Measurements from ENCODE around the gene JSRP1. TPM values are rescaled to one million over a fixed set of nuclear protein-coding genes. Genes with fewer than 3 reads are reported as not detected.

The JSRP1 gene
- polyA plus RNA-seq, 2 of the 4 experiments (the other 2 are of a cell fraction), result 0.41 TPM; not detected in 1

DNA sequence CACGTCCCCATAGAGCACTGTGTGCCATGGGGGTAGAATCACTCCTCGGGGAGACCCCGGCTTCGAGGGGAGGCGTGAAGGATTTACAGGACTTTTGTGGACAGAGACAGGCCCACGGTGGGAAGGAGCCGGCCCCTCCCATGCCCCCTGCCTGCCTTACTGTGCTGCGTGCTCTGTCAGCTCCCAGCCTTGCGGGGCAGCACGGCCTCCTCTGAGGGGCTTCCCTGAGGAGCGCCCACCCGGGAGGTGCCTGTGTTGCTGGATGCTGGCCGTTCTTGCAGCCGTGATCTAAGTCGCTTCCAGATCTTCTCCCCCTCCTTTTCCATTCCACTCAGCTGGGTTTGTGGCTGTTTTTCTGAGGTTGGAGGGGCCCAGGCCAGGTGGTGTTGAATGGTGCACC is 49.2 kb downstream of the JSRP1 start:
- ChIA-PET POLR2A (no interaction called here), CTCF (interaction anchor here (0.6 to 1.5 kb wide), 2 partner anchors 67 to 216 kb away, joined by 3 to 5 read pairs; no protein-coding TSS in a partner anchor)
- Histone ChIP-seq H3K4me2 (no peak overlapping the region), H3K4me3 (no peak overlapping the region), H3K4me1 (no peaks in the 10 kb centered on the region), H3K9me3 (no peaks in the 10 kb centered on the region), H3K27ac (no peak overlapping the region)
- 96% methylated on average over 11 of the region's 15 CpGs for WGBS (ENCODE audit: missing lambda C conversion rate)
- ATAC-seq (no peak), FAIRE-seq (no peak), DNase-seq (ENCODE audit: low read depth in 1 of 2, low spot score in 1 of 2) (no peak)
- TF ChIP-seq, protein P1, sequence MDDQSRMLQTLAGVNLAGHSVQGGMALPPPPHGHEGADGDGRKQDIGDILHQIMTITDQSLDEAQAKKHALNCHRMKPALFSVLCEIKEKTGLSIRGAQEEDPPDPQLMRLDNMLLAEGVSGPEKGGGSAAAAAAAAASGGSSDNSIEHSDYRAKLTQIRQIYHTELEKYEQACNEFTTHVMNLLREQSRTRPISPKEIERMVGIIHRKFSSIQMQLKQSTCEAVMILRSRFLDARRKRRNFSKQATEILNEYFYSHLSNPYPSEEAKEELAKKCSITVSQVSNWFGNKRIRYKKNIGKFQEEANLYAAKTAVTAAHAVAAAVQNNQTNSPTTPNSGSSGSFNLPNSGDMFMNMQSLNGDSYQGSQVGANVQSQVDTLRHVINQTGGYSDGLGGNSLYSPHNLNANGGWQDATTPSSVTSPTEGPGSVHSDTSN (IDR thresholded peaks at IDR 0.05), result no peak
- TF ChIP-seq EHF (CRISPR knock-in tag; IDR thresholded peaks at IDR 0.05) (no peak), SMC3 (IDR thresholded peaks at IDR 0.05) (no peak), ESRRA (IDR thresholded peaks at IDR 0.05; ENCODE audit: borderline replicate concordance, low read length) (no peak), SREBF2 (IDR thresholded peaks at IDR 0.05) (no peak), KDM5A (IDR thresholded peaks at IDR 0.05) (no peak)

DNA sequence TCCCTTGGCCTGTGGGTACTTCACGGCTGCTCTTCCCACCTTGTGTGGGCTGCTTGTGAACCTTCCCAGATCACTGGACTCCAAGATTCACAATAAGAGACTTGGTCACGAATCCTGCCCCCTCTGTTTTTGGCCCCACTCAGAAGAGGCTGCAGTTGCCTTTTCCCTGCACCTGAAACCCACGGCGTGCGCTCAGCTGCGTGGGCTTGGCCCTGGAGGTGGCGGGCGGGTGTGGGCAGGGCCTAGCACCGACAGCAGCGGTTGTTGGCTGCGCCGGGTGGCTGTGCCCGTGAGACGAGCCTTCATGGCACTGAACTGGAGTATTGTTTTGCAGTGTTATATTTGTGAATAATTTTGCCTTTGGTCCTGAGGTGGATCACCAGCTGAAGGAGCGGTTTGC is 53.9 kb downstream of the JSRP1 start:
- FAIRE-seq, result no peak
- H3K4me1 ChIP-seq, result no peaks in the 10 kb centered on the region
- POLR2A ChIA-PET, result no interaction called here
- no peak for ATAC-seq
- no peaks in the 10 kb centered on the region for H3K9me3 ChIP-seq
- CTCF ChIA-PET, result interaction anchor here (1.3 kb wide), 1 partner anchor 12 kb away, joined by 3 read pairs; no protein-coding TSS in a partner anchor
- H3K4me3 ChIP-seq, result no peak overlapping the region
- 93% methylated on average over 7 of the region's 15 CpGs for WGBS (ENCODE audit: missing lambda C conversion rate)
- H3K27ac ChIP-seq, result no peak overlapping the region
- H3K4me2 ChIP-seq, result no peak overlapping the region
- DNase-seq (ENCODE audit: low read depth in 1 of 2, low spot score in 1 of 2), result no peak
- TF ChIP-seq, protein P2, sequence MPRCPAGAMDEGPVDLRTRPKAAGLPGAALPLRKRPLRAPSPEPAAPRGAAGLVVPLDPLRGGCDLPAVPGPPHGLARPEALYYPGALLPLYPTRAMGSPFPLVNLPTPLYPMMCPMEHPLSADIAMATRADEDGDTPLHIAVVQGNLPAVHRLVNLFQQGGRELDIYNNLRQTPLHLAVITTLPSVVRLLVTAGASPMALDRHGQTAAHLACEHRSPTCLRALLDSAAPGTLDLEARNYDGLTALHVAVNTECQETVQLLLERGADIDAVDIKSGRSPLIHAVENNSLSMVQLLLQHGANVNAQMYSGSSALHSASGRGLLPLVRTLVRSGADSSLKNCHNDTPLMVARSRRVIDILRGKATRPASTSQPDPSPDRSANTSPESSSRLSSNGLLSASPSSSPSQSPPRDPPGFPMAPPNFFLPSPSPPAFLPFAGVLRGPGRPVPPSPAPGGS (IDR thresholded peaks at IDR 0.05), result no peak
- TF ChIP-seq MAZ (IDR thresholded peaks at IDR 0.05; ENCODE audit: borderline replicate concordance, low read depth, low read length), result no peak
- no peak for TF ChIP-seq HEYL (CRISPR knock-in tag; IDR thresholded peaks at IDR 0.05)
- no peak for TF ChIP-seq POLR2AphosphoS2 (conservative IDR thresholded peaks at IDR 0.05; ENCODE audit: low read length)
- TF ChIP-seq, protein P3, sequence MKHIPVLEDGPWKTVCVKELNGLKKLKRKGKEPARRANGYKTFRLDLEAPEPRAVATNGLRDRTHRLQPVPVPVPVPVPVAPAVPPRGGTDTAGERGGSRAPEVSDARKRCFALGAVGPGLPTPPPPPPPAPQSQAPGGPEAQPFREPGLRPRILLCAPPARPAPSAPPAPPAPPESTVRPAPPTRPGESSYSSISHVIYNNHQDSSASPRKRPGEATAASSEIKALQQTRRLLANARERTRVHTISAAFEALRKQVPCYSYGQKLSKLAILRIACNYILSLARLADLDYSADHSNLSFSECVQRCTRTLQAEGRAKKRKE (CRISPR knock-in tag; IDR thresholded peaks at IDR 0.05; ENCODE audit: low read depth), result no peak
- TF ChIP-seq, protein P4, sequence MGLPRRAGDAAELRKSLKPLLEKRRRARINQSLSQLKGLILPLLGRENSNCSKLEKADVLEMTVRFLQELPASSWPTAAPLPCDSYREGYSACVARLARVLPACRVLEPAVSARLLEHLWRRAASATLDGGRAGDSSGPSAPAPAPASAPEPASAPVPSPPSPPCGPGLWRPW (IDR thresholded peaks at IDR 0.05), result no peak
- no peak for TF ChIP-seq HOXA7 (CRISPR knock-in tag; IDR thresholded peaks at IDR 0.05)
- no peak for TF ChIP-seq FOXS1 (CRISPR knock-in tag; IDR thresholded peaks at IDR 0.05)
- TF ChIP-seq, protein P5, sequence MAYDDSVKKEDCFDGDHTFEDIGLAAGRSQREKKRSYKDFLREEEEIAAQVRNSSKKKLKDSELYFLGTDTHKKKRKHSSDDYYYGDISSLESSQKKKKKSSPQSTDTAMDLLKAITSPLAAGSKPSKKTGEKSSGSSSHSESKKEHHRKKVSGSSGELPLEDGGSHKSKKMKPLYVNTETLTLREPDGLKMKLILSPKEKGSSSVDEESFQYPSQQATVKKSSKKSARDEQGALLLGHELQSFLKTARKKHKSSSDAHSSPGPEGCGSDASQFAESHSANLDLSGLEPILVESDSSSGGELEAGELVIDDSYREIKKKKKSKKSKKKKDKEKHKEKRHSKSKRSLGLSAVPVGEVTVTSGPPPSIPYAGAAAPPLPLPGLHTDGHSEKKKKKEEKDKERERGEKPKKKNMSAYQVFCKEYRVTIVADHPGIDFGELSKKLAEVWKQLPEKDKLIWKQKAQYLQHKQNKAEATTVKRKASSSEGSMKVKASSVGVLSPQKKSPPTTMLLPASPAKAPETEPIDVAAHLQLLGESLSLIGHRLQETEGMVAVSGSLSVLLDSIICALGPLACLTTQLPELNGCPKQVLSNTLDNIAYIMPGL (CRISPR knock-in tag; IDR thresholded peaks at IDR 0.05; ENCODE audit: borderline replicate concordance), result no peak
- TF ChIP-seq GATA3 (IDR thresholded peaks at IDR 0.05; ENCODE audit: borderline replicate concordance), result no peak
- no peak for TF ChIP-seq RFX5 (IDR thresholded peaks at IDR 0.05)
- TF ChIP-seq TFCP2L1 (CRISPR knock-in tag; IDR thresholded peaks at IDR 0.05), result no peak
- TF ChIP-seq TP53 (CRISPR knock-in tag; IDR thresholded peaks at IDR 0.05), result no peak
- TF ChIP-seq, protein P6, sequence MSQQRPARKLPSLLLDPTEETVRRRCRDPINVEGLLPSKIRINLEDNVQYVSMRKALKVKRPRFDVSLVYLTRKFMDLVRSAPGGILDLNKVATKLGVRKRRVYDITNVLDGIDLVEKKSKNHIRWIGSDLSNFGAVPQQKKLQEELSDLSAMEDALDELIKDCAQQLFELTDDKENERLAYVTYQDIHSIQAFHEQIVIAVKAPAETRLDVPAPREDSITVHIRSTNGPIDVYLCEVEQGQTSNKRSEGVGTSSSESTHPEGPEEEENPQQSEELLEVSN (IDR thresholded peaks at IDR 0.05; ENCODE audit: borderline replicate concordance, low read depth), result no peak
- TF ChIP-seq, protein P7, sequence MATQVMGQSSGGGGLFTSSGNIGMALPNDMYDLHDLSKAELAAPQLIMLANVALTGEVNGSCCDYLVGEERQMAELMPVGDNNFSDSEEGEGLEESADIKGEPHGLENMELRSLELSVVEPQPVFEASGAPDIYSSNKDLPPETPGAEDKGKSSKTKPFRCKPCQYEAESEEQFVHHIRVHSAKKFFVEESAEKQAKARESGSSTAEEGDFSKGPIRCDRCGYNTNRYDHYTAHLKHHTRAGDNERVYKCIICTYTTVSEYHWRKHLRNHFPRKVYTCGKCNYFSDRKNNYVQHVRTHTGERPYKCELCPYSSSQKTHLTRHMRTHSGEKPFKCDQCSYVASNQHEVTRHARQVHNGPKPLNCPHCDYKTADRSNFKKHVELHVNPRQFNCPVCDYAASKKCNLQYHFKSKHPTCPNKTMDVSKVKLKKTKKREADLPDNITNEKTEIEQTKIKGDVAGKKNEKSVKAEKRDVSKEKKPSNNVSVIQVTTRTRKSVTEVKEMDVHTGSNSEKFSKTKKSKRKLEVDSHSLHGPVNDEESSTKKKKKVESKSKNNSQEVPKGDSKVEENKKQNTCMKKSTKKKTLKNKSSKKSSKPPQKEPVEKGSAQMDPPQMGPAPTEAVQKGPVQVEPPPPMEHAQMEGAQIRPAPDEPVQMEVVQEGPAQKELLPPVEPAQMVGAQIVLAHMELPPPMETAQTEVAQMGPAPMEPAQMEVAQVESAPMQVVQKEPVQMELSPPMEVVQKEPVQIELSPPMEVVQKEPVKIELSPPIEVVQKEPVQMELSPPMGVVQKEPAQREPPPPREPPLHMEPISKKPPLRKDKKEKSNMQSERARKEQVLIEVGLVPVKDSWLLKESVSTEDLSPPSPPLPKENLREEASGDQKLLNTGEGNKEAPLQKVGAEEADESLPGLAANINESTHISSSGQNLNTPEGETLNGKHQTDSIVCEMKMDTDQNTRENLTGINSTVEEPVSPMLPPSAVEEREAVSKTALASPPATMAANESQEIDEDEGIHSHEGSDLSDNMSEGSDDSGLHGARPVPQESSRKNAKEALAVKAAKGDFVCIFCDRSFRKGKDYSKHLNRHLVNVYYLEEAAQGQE (IDR thresholded peaks at IDR 0.05), result no peak
- TF ChIP-seq CHD4 (IDR thresholded peaks at IDR 0.05; ENCODE audit: borderline replicate concordance), result no peak
- no peak for TF ChIP-seq MAFK (IDR thresholded peaks at IDR 0.05; ENCODE audit: partially characterized antibody)
- no peak for TF ChIP-seq ESRRA (IDR thresholded peaks at IDR 0.05; ENCODE audit: borderline replicate concordance, low read length)

Measured in A549 (cell line).